NCI-H1930 (cell line): Measurements from ENCODE around the gene ABCA6.

Source experiments
- DNase-seq, 2 experiments: peaks; one replicate each; lab custom pipeline; 2025; lab: John Stamatoyannopoulos, UW

The ABCA6 gene

DNA sequence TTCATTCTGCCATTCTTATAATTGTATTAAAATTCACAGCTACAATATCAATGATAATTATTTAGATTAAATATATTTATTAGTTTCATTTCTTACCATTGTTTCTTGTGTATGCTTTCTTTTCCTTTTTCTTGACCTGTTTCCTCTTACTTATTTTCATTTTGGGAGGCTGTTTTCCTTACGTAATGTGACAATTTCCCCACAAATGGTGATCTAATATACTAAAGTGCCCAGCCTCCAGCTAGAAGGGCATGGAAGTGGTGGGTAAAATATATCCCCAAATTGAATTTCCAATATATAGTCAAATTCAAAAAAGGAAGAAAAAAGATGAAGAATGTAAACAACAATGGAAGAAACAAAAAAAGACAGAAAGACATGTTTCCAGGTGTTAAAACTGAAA lies 1.5 kb upstream of the ABCA6 start:
- DNase-seq: no peak

DNA sequence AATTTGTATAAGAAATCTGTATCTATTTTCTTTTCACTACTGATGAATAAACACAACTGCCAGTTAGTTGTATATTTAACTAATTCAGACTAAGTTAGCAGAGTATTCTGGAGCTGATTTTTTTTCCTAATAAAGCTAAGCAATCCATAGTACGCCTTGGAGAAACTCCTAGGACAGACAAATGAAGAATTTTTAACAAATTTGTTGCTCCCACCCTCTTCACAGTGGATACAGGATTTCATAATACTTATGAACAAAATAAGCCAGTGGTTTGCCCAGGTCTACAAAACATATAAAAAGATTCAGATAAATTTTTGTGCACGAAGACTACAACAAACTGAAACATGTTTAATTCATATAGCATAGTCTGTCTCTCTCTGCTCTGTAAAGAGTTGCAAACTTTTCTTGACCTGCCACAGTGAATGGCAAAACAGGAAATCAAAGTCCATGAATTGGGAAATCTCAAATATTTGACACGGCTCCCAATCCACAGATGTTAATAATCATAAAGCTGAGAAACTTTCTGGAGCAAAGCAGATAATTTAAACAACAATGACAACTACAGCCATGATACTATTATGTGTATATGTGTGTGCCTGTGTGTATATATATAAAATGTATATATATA lies 594 bp upstream of the ABCA6 start:
- no peak for DNase-seq

DNA sequence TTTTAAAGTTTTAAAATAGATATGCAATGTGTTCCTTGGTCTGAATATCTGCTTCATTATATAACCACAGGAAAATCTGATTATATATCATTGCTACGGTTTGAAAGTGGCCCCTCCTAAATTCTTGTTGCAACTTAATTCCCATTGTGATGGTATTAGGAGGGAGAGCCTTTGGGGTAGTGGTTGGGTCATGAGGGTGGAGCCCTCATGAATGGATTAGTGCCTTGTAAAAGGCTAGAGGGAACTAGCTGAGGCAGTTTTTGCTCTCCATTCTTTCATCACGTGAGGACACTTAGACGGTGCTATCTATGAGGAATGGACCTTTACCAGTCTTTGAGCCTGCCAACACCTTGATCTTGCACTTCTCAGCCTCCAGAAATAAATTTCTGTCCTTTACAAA lies 7.6 kb downstream of the ABCA6 start:
- DNase-seq: no peak

DNA sequence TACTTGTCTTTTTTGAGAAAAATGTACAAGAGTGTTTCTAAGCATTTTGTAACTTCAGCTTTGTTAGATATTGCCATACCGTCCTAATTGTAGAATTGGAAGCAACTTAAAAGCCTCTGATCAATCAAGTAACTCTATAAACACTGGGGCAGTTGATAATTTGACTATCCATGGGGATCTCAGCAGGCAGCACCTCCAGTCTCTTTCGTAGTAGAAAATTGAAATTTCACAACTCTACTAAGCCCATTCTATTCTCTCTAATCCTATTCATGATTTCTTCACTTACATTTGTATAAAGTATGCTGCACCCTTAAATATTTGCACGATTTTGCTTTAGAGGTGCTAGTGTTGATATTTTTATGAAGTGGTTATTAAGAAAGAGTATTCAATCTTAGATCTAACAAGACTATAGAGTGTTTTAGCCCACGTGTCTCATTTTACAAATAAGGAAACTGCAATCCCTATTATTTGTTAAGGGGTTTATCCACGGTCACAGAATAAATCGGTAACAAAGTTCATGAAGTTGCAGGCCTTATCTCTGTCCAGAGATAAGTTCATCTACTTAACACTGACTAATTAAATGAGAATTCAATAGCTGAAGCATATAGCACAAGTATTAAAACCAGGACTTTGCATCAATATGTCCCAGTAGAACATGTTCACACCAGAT lies 10.9 kb downstream of the ABCA6 start:
- DNase-seq: no peak

DNA sequence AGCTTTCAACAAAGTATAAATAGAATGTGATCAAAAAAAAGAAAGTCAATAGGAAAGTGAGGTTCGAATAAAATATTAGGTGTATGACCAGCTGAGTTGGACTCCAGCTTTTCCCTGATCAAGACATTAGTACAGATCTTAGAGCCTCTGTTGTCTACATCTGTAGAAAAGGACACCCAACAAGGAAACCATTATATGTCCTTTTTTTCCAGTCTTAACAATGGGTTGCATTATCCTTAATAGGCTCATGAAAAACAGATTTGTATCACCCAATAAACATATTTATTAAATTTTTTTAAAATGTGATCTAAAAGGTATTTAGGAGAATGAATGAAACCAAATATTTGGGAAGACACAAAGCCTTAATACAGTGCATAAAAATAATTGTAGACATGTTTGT lies 18.1 kb downstream of the ABCA6 start:
- DNase-seq: no peak

DNA sequence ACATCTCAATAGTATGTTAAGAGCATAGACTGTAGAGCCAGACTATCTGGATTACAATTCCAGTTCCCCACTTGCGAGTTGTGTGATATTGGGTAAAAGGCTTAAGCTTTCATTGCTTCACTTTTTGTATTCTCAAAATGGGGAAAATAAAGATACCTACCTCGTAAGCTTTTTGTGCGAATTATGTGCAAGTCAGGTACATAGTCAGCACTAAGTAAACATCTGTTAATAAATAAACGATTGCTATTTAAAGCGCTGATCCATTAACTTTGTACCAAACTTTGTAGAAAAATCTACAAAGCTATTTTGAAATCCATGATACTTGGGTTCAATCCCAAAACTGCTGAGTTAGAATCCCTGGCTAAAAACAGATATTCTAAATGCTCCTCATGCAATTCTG lies 19.6 kb downstream of the ABCA6 start:
- no peak for DNase-seq

DNA sequence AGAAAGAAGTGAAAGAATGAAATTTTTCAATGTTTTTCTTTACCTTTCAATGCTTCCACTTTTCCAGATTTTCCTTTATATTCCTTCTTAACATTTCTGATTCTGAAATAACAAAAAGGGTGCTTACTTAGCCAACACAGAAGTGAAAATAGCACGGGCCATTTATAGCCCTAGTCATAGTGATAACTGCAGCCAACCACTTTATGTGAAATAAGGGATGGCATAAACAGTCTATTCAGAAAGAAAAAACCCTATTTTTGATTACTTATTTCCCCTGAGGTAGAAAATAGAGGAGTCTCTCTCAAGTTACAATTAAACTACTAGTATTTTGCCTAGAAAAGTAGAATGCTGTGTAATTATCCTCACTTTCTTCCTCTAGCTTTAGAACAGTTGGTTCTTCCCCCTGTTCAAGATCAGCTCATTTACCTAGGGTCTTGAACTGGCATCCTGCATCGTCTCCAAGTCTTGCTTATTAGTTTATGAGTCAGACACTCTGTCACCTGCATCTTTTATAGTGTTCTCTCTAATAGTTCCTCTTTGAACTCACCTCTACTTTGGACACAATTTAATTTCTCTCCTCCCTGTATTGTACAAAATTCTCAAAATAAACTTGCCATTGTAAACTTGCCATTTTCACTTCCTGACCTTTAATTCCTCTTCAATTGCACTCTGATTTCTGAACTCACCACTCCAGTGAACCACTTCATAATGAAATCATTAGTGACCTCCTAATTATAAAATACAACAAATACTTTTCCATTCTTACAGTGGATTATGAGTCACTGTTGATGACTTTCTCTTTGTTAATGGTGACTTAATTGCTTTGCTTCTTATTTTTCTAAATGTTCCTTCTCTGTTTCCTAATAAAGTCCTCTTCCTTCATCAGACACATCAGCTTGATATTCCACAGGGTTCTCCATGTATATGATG lies 23.6 kb downstream of the ABCA6 start:
- DNase-seq: no peak

DNA sequence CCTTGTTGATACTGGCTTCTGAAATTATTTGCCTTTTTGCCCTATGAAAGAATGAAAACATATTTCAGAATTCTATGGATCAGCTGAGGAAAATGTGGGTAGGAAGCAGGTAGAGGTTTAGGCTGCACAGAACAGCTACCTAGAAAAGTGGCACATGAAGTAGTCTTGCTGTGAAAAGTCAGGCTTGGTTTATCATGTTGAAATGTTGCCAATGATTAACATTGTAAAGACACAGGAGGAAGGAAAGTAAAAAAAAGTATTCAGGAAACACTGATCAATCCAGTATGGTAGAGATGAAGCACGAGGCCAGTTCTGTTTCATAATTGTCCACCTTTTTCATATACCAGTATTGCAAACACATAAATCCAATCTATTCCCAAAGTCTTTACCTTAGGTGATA lies 29.9 kb downstream of the ABCA6 start:
- DNase-seq: no peak

DNA sequence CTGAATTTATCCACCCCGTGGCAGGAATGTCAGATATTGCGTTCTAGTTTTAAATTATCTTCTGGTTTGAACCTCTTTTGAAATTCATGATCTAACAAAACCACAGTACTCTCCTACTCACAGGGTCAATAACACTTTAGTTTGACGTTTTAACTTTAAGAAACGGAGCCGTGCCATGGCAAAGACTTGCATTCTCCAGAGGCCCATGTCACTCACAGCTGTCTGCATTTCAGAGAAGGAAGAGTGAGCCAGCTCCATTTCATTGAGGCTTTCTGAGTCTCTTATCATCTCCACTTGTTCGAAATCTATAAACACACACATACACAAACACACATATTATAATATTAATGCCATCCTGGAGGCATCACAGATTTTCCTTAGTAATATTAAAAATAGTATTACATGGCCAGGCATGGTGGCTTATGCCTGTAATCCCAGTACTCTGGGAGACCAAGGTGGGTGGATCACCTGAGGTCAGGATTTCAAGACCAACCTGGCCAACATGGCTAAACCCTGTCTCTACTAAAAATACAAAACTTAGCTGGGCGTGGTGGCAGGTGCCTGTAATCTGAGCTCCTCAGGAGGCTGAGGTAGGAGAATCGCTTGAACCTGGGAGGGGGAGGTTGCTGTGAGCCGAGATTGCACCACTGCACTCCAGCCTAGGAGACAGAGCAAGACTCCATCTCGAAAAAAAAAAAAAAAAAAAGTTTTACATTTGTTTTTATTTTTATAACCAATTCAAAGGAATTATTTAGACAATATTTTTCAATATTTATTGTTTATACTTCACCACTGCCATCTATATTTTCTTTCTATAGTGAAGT lies 35.6 kb downstream of the ABCA6 start:
- no peak for DNase-seq

DNA sequence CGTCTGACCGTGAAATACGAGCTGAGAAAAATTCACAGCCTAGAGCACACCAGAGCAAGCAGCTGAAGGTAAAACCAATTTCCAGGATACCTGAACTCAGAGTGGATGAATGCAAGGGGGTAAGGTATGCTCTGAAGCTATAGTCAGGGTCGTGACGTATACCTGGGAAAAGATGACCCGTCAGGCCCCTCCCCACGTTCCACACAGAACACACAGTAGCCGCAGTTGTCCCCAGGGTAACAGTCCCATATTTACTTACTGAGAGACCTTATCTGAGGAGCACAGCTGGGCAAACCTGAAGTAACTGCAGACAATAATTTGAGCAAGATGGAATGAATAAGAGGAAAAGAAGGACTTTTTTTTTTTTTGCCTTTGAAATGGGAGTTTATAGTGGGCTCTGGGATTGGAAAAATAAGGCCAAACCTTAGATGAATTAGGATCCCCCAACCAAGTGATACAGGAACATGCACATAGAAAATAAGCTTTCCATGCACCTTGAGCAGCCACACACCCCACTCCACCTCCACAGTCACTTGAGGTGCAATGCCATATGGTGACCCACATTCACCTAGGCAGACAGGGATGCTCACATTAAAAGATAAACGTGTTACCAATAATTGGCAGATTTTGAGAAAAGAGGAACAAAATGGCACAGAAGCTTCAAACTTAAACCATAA lies 38.0 kb downstream of the ABCA6 start:
- peak; percentile 12 to 38 for DNase-seq

DNA sequence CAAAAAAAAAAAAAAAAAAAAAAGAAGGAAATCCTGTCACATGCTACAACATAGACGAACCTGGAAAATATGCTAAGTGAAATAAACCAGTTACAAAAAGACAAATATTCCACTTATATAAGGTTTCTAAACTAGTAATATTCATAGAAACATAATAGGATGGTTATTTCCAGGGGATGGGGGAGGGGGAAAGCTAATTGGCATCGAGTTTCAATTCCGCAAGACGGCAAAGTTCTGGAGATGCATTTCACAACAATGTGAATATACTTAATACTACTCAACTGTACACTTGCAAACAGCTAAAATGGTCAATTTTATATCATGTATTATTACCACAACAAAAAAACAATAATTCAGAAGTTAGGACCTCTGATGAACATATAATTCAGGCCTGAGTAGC lies 43.1 kb downstream of the ABCA6 start:
- DNase-seq: no peak

DNA sequence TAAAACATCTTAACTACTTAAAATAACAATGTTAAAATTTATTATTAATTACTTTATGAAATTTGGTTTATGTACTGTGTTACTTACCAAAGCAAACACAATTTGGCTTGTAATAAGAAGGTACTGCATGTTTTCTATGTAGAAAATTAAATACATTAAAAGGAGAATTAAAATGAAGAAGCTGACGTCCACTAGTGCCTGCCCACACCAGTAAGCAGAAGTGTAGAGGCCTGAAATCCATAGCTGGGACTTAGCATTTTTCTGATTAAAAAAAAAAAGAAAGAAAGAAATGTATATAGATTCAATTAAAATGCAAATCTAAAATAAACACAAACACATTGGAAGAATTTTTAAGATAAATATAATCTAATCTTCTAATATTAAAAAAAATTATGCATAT lies 45.2 kb downstream of the ABCA6 start:
- no peak for DNase-seq

DNA sequence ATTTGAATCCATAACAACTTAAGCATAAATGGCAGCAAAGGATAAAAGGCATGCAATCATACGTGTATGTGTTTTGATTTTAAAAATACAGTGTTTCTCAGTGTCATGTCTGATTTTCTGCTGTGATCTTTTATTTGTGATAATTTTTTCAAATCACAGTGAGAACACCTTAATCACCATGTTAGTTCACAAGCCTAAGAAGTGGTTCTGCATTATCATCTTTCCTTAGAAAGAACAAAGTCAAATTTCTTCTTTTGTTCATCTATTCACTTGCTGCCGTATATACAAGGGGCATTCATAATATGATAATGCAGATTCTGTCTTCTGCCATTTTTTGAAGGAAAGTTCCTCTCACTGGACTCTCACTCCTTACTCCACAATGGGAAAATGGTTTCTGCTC lies 47.7 kb downstream of the ABCA6 start:
- no peak for DNase-seq

DNA sequence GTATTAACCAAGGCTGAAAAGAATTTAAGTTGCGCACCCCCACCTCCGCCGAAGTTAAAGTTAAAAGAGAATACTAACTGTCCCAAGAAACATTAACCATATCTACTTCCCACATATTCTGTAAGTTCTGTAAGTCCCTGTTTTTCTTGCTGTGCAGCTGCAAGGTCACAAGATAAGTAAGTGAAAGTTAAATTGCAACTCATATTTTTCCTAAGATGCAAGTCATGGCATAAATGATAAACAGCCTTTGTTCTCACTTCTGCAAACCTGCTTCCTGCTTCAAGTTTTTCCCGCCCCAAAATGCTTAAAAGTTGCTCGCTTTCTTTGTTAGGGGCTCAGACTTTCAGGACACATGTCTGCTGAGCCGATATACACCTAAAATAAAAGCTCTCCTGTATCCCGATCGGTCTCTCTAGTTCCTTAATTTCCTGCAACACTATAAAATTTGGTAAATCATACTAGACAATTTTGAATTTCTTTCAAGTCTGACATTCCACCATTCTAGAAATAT lies 48.4 kb downstream of the ABCA6 start:
- DNase-seq: no peak

DNA sequence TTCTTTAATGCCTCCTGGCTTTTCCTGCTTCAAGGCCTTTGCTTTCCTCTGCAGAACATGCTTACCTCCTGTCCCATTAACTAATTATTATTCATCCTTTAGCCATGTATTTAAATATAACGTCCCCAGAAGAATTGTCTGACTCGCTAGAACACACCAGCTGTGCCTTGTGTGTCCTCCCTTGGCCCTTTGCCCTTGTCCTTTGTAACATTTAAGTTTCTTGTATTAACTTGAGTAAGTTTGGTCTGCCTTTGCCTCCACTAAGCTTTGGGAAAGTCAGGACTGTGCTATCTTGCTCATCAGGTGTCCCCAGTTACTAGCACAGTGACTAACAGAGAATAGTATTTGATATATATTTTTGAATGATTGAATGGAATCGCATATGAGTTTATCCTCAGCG lies 51.3 kb downstream of the ABCA6 start:
- DNase-seq: no peak

DNA sequence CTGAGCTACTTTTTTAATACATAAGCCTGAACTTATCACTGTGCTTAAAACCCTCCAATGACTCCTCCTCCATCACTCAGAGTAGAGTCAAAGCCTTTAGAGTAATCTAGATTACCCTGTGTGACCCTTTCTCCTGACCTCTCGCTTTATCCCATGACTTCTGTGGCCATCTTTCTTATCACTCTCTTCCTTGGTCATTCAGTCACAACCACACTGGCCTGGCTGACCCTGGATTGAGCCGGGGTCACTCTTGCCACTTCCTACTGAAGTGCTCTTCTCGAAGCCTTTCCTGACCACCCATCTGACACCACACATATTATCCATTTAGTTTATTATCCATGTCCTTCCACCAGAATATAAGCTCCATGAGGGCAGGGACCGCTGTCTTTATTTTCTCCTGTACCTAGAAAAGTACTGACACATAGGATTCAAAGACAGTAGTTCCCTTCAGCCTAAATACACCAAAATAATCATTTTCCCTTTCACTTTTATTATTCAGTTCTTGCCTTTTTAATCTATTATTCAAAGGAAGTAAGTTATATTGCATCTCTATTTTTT lies 53.0 kb downstream of the ABCA6 start:
- no peak for DNase-seq

DNA sequence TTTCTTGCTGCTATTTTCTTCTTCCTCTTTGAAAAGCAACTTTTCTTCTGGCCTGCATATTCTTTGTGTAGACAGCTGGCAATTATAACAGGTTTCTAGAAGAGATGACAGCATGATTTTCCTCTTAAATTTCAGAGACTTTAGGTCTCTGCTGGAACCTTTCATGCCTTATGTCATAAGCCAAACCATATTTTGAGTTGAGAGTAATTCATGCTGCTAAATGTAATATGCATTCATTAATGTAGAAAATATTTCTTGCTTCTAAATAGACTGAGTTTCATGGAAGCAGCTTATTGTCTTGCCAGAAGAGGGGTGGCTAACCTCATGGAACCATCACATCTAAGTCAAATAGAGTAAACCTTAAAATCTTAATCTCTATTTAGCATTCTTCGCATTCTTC lies 55.1 kb downstream of the ABCA6 start:
- no peak for DNase-seq

DNA sequence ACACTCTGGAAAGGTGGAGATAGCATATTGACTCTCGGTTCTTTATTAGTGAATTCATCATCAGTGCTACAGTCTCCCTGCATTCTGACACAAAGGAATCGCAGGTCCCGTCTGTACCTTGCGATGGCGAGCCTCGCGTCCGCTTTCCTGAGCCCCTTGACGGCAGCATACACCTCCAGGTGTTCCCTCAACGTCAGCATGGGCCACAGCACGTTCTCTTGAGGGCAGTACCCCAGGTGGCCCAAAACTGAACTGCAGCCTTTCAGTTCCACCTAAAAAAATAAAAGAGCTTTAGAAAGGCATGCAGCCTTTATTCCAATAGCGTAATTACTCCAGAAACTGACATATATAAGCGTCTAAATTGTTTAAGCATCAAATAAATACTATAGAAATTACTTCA lies 56.8 kb downstream of the ABCA6 start:
- no peak for DNase-seq

DNA sequence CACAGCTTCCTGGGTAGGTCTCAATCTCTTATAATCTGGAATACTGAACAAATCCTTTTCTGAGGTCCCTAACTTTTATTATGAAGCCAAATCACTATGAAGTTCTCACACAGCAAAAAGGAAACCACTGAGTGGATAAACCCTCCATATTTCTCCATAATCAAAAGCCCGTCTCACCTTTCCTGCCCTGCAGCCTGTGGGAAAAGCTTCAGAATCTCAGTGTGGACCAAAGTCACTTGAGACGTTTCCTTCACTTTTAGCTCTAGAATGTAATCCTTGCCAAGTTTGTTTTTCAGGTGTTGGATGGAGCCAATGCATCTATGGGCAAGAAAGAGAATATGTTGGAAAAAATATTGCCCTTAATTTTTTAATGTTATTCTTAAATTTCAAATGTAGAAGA lies 59.0 kb downstream of the ABCA6 start:
- DNase-seq: no peak

DNA sequence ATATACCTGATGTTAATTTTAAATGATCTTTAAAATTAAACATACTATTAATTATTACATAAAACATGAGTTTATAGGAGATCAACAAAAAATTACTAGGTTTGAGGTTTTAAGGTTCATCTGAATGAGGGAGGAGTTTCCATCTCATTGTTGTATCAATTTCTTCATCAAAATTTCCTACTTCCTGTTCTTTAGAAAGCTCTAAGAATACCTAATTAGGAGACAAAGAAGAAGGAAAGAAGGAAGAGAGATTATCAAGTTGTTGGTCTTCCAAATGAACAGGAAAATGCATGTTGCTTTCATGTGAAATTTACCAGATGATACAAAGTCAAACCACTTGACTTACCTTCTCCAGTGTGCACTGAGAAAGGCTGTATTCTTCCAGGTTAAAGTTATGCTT lies 62.8 kb downstream of the ABCA6 start:
- no peak for DNase-seq

DNA sequence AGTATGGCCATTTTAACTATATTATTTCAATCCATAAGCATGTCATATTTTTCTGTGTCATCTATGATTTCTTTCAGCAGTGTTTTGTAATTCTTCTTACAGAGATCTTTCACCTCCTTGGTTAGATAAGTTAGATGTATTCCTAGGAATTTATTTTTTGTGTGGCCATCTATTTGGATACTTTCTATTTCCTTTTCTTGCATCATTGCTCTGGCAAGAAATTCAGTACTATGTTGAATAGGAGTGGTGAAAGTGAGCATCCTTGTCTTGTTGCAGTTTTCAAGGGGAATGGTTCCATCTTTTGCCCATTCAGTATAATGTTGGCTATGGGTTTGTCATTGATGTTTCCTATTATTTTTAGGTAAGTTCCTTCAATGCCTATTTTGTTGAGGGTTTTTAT lies 65.9 kb downstream of the ABCA6 start:
- DNase-seq: no peak
